Spleen (tissue), 11 donors: ENCODE data around the gene AXIN1. TPM values are rescaled to one million over a fixed set of nuclear protein-coding genes. Genes with fewer than 3 reads are reported as not detected.

Experiments
- DNase-seq: peaks from one replicate; pipeline ENCODE4 v3.0.0-alpha.2; 2020
- H3K27ac ChIP-seq, 8 donors: fragments of 200-600 bp; sonication (generic) in 7 of 8; 1 replicate in 4 of 8; 2 replicates in 4 of 8; pipeline versions ENCODE4 v1.5.0 to v1.8.0; 2016 to 2021; ENCODE audit warnings: inconsistent platforms in 4 of 8, mild to moderate bottlenecking in 4 of 8, moderate library complexity in 1 of 8
- H3K27me3 ChIP-seq, 7 donors: fragments of 200-600 bp; sonication (generic) in 6 of 7; replicated peaks in 1 of 7; 1 replicate in 4 of 7; 2 replicates in 3 of 7; pipeline versions ENCODE4 v1.5.0 to v1.8.0; 2016 to 2021; ENCODE audit warnings: inconsistent platforms in 3 of 7, mild to moderate bottlenecking in 1 of 7
- H3K36me3 ChIP-seq, 6 donors: fragments of 200-600 bp; sonication (generic) in 5 of 6; 1 replicate in 4 of 6; 2 replicates in 2 of 6; pipeline versions ENCODE4 v1.5.0 to v1.8.0; 2016 to 2021; ENCODE audit warnings: inconsistent platforms in 2 of 6
- H3K4me1 ChIP-seq, 6 donors: fragments of 200-600 bp; sonication (generic) in 5 of 6; 1 replicate in 3 of 6; 2 replicates in 3 of 6; pipeline versions ENCODE4 v1.5.0 to v1.8.0; 2016 to 2021; ENCODE audit warnings: inconsistent platforms in 3 of 6
- H3K4me3 ChIP-seq, 8 donors: fragments of 200-600 bp; sonication (generic) in 7 of 8; 1 replicate in 4 of 8; 2 replicates in 4 of 8; pipeline versions ENCODE4 v1.5.0 to v1.8.0; 2016 to 2021; ENCODE audit warnings: inconsistent platforms in 4 of 8, mild to moderate bottlenecking in 4 of 8, moderate library complexity in 2 of 8
- H3K9me3 ChIP-seq, 8 donors: fragments of 200-600 bp; sonication (generic) in 7 of 8; 1 replicate in 4 of 8; 2 replicates in 4 of 8; pipeline versions ENCODE4 v1.5.0 to v1.8.0; 2016 to 2021; ENCODE audit warnings: inconsistent platforms in 4 of 8
- POLR2A ChIP-seq, 3 donors: fragments of 450-650 bp; IDR thresholded peaks; one replicate each; pipeline ENCODE4 v1.5.1; 2017; ENCODE audit warnings: antibody characterized with exemption in 3 of 3, mild to moderate bottlenecking in 1 of 3
- POLR2AphosphoS5 ChIP-seq, 3 donors: sonication (generic); formaldehyde crosslinking; IDR thresholded peaks; one replicate each; pipeline ENCODE4 v1.5.1; 2017; ENCODE audit warnings: antibody characterized with exemption in 3 of 3
- WGBS, 5 donors: extraction: QIAGEN DNeasy Blood & Tissue Kit in 3 of 5; methylation state at CpG; one replicate each; pipeline versions ENCODE4 v1.1.5 to v1.1.7; 2013 to 2018; 5-methylcytosine and 5-hydroxymethylcytosine counted together
- intact Hi-C: fragments of 100-400 bp; cut with DNase I; formaldehyde crosslinking; loops from one replicate; pipeline ENCODE4 v1.15.0; 2023; ENCODE audit warnings: low total_unique reads
- polyA plus RNA-seq, 3 donors: library from polyadenylated mRNA; stranded (reverse); fragments of 200-250 nt; gene quantifications; one replicate each; pipeline ENCODE4 v1.2.1, GENCODE V29; 2013
- total RNA-seq, 7 donors: library from RNA; depleted of rRNA in 3 of 7; stranded (reverse); fragments of >200 nt in 3 of 7; fragmentation: NEBNext Ultra II Directional in 4 of 7; extraction: Animal tissue kit (Norgen Biotek cat#: 25700) in 4 of 7; gene quantifications; one replicate each; pipeline versions ENCODE4 v1.1.0 to v1.2.1, GENCODE V29; 2016 to 2021
- TF ChIP-seq, protein P1 (sequence below), 11 experiments: fragments of 200-600 bp in 7 of 11; fragments of 450-650 bp in 4 of 11; sonication (generic) in 4 of 11; IDR thresholded peaks in 8 of 11; conservative IDR thresholded peaks in 3 of 11; 1 replicate in 7 of 11; 2 replicates in 4 of 11; pipeline versions ENCODE4 v1.4.0 to v1.8.0; 2016 to 2021; ENCODE audit warnings: antibody characterized with exemption in 11 of 11, inconsistent platforms in 4 of 11, mild to moderate bottlenecking in 1 of 11
- donor health status: healthy with polysubstance abuse.
- donor health status: DM: no; HTN: no; CAD: no; lungs with moderate emphysema.
- donor health status: DM: no; HTN: no; CAD: no.
- donor health status: Bipolar disorder and iron deficiency.
- donor health status: healthy.
- donor health status: DM: no; HTN: no; CAD: no.
- donor health status: DM: yes; HTN: yes; CAD: no.

Gene AXIN1
- total and polyA plus RNA-seq, 10 donors, result 12.9 to 27.3 (median 23.9) TPM

GRCh38 chr16:361872-362701 lies 9.6 kb upstream of the AXIN1 start:
- H3K27ac ChIP-seq, result no peak overlapping the region
- WGBS, 5 donors, result 24 to 45% (median 33%) methylated on average over 21 to 30 of the region's 30 CpGs
- DNase-seq, result peak; percentile 92
- TF ChIP-seq, protein P1, sequence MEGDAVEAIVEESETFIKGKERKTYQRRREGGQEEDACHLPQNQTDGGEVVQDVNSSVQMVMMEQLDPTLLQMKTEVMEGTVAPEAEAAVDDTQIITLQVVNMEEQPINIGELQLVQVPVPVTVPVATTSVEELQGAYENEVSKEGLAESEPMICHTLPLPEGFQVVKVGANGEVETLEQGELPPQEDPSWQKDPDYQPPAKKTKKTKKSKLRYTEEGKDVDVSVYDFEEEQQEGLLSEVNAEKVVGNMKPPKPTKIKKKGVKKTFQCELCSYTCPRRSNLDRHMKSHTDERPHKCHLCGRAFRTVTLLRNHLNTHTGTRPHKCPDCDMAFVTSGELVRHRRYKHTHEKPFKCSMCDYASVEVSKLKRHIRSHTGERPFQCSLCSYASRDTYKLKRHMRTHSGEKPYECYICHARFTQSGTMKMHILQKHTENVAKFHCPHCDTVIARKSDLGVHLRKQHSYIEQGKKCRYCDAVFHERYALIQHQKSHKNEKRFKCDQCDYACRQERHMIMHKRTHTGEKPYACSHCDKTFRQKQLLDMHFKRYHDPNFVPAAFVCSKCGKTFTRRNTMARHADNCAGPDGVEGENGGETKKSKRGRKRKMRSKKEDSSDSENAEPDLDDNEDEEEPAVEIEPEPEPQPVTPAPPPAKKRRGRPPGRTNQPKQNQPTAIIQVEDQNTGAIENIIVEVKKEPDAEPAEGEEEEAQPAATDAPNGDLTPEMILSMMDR (IDR thresholded peaks at IDR 0.05 in 8 of 11, conservative IDR thresholded peaks at IDR 0.05 in 3 of 11), result peak; percentile 71 to 94 (median 82)
- peak; percentile 44 to 70 (median 70) for TF ChIP-seq POLR2AphosphoS5 (IDR thresholded peaks at IDR 0.05)
- TF ChIP-seq POLR2A (IDR thresholded peaks at IDR 0.05), result no peak
- peaks cover 0 to 11% (median 3%) of the 10 kb centered on the region in 6 donors for H3K4me1 ChIP-seq
- no peaks in the 10 kb centered on the region for H3K9me3 ChIP-seq
- no peak overlapping the region for H3K4me3 ChIP-seq
- intact Hi-C loops, result loop anchor here (5.0 kb wide), 1 partner anchor 255 kb away; no protein-coding TSS in a partner anchor
- H3K27me3 ChIP-seq, result peaks cover 0 to 28% (median 4%) of the 10 kb centered on the region in 7 donors
- H3K36me3 ChIP-seq, result peaks cover 0 to 12% (median 10%) of the 10 kb centered on the region in 6 donors

- Histone ChIP-seq H3K4me1 (peaks cover 0 to 11% (median 3%) of the 10 kb centered on the region in 6 donors), H3K4me3 (no peak overlapping the region), H3K27me3 (peaks cover 0 to 28% (median 4%) of the 10 kb centered on the region in 7 donors), H3K36me3 (peaks cover 0 to 6% (median 3%) of the 10 kb centered on the region in 6 donors), H3K27ac (no peak overlapping the region), H3K9me3 (no peaks in the 10 kb centered on the region)
- intact Hi-C loops, result loop anchor here (5.0 kb wide), 1 partner anchor 254 kb away; no protein-coding TSS in a partner anchor
- TF ChIP-seq POLR2AphosphoS5 (IDR thresholded peaks at IDR 0.05) (no peak), POLR2A (IDR thresholded peaks at IDR 0.05) (no peak)
- TF ChIP-seq, protein P1 (IDR thresholded peaks at IDR 0.05 in 8 of 11, conservative IDR thresholded peaks at IDR 0.05 in 3 of 11), result no peak
- WGBS, 5 donors, result 83 to 91% (median 88%) methylated on average over 20 to 30 of the region's 30 CpGs
- no peak for DNase-seq
Measured at GRCh38 chr16:361341-361871, 8.9 kb upstream of the AXIN1 start.

GRCh38 chr16:360698-361336 lies 8.3 kb upstream of the AXIN1 start:
- WGBS, 5 donors, result 93 to 97% (median 95%) methylated on average over 41 to 47 of the region's 47 CpGs
- intact Hi-C loops, result loop anchor here (5.0 kb wide), 1 partner anchor 254 kb away; no protein-coding TSS in a partner anchor
- DNase-seq, result no peak

More at GRCh38 chr16:360698-361336, 8.3 kb upstream of the AXIN1 start:
- Histone ChIP-seq H3K27me3 (peaks cover 0 to 28% (median 4%) of the 10 kb centered on the region in 7 donors), H3K27ac (no peak overlapping the region), H3K4me3 (no peak overlapping the region), H3K9me3 (no peaks in the 10 kb centered on the region), H3K4me1 (peaks cover 0 to 17% (median 3%) of the 10 kb centered on the region in 6 donors), H3K36me3 (no peaks in the 10 kb centered on the region)
- TF ChIP-seq, protein P1 (IDR thresholded peaks at IDR 0.05 in 8 of 11, conservative IDR thresholded peaks at IDR 0.05 in 3 of 11), result no peak
- TF ChIP-seq POLR2A (IDR thresholded peaks at IDR 0.05), result no peak
